Measurements from ENCODE around the gene TMTC2. TPM values are rescaled to one million over a fixed set of nuclear protein-coding genes. Genes with fewer than 3 reads are reported as not detected.

Gene TMTC2
- polyA plus RNA-seq, 1 donor, result 12.1 TPM

DNA sequence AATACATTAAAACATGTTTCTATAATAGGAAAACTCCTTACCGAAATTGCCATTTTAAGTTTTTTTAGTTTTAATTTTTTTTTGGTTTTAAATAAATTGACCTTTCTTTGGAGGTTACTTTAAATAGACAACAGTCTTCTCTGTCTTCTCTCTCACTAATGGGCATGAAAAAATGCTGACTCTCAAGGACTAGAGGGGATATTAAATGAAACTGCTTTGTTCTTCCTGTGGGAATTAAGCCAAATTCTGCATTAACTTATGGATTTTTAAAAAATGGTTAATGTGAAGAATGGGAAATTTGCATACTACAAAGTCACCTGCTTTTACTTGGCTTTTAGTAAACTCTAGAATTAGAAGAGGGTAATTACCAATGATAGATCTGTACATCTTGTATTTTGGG, 378.9 kb downstream of the TMTC2 start:
- Histone ChIP-seq H3K4me3 (ENCODE audit: low read length) (no peak overlapping the region), H3K27ac (ENCODE audit: low read length) (no peak overlapping the region), H3K9me3 (ENCODE audit: control insufficient read depth, low read depth, low read length) (no peaks in the 10 kb centered on the region), H3K36me3 (ENCODE audit: control insufficient read depth, insufficient read depth, low read length) (no peaks in the 10 kb centered on the region), H3K4me1 (ENCODE audit: control insufficient read depth, insufficient read depth, low read length) (no peaks in the 10 kb centered on the region), H3K27me3 (ENCODE audit: control insufficient read depth, insufficient read depth, low read length) (no peaks in the 10 kb centered on the region)
- DNase-seq, result no peak
- 77% methylated on average over 1 of the region's 1 CpG for WGBS (ENCODE audit: insufficient coverage, low lambda C conversion rate)

DNA sequence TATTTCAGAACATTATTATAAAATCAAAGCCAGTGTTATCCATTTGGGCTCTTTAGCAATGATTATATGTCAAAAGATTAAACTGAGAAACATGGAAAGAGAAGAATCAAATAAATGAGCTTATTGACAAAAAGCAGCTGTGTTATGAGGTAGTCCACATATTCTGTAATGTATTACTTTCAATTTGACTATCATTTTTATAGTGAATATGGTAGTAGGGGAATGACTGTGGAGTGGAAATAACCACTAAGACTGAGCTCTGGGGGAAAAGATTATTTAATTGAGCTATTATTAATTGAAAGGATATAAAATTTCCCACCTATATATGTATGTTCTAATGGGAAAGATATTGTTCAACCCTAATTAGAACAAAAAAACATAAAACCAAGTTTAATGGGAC, 381.3 kb downstream of the TMTC2 start:
- no peak overlapping the region for H3K4me3 ChIP-seq (ENCODE audit: low read length)
- H3K27me3 ChIP-seq (ENCODE audit: control insufficient read depth, insufficient read depth, low read length), result no peaks in the 10 kb centered on the region
- no peaks in the 10 kb centered on the region for H3K36me3 ChIP-seq (ENCODE audit: control insufficient read depth, insufficient read depth, low read length)
- no peak overlapping the region for H3K27ac ChIP-seq (ENCODE audit: low read length)
- H3K4me1 ChIP-seq (ENCODE audit: control insufficient read depth, insufficient read depth, low read length), result no peaks in the 10 kb centered on the region
- H3K9me3 ChIP-seq (ENCODE audit: control insufficient read depth, low read depth, low read length), result no peaks in the 10 kb centered on the region
- DNase-seq, result no peak

- H3K27ac ChIP-seq (ENCODE audit: low read length), result no peak overlapping the region
- H3K9me3 ChIP-seq (ENCODE audit: control insufficient read depth, low read depth, low read length), result no peaks in the 10 kb centered on the region
- H3K27me3 ChIP-seq (ENCODE audit: control insufficient read depth, insufficient read depth, low read length), result no peaks in the 10 kb centered on the region
- WGBS (ENCODE audit: insufficient coverage, low lambda C conversion rate), result no CpG with 5 or more reads among the region's 6 CpGs
- no peaks in the 10 kb centered on the region for H3K36me3 ChIP-seq (ENCODE audit: control insufficient read depth, insufficient read depth, low read length)
- no peak overlapping the region for H3K4me3 ChIP-seq (ENCODE audit: low read length)
- no peak for DNase-seq
- no peaks in the 10 kb centered on the region for H3K4me1 ChIP-seq (ENCODE audit: control insufficient read depth, insufficient read depth, low read length)
These were observed 387.7 kb downstream of the TMTC2 start for GRCh38 chr12:83074358-83074894.

DNA sequence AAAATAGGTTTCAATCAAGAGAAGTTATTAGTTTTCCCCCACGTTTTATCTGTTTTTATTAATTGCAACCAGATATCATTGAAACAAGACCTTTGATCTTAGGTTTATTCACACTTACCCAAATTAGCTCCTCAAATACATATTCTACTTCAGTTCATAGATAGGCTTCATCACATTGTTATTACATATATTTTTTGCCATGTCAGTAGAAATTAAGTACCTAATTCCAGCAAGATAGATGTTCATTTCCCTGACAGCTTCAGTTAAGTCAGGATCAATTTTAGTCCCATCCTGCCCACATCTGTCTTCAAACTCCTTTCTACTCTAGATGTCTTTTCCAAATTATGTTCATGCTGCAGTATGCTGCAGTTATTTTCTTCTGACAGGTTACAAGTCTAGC, 388.8 kb downstream of the TMTC2 start:
- 83% methylated on average over 1 of the region's 1 CpG for WGBS (ENCODE audit: insufficient coverage, low lambda C conversion rate)
- H3K27me3 ChIP-seq (ENCODE audit: control insufficient read depth, insufficient read depth, low read length), result no peaks in the 10 kb centered on the region
- no peaks in the 10 kb centered on the region for H3K36me3 ChIP-seq (ENCODE audit: control insufficient read depth, insufficient read depth, low read length)
- no peaks in the 10 kb centered on the region for H3K9me3 ChIP-seq (ENCODE audit: control insufficient read depth, low read depth, low read length)
- DNase-seq, result no peak
- no peaks in the 10 kb centered on the region for H3K4me1 ChIP-seq (ENCODE audit: control insufficient read depth, insufficient read depth, low read length)
- H3K27ac ChIP-seq (ENCODE audit: low read length), result no peak overlapping the region
- H3K4me3 ChIP-seq (ENCODE audit: low read length), result no peak overlapping the region

- 82% methylated on average over 4 of the region's 6 CpGs for WGBS (ENCODE audit: insufficient coverage, low lambda C conversion rate)
- Histone ChIP-seq H3K36me3 (ENCODE audit: control insufficient read depth, insufficient read depth, low read length) (no peaks in the 10 kb centered on the region), H3K4me3 (ENCODE audit: low read length) (no peak overlapping the region), H3K9me3 (ENCODE audit: control insufficient read depth, low read depth, low read length) (no peaks in the 10 kb centered on the region), H3K4me1 (ENCODE audit: control insufficient read depth, insufficient read depth, low read length) (no peaks in the 10 kb centered on the region), H3K27ac (ENCODE audit: low read length) (no peak overlapping the region), H3K27me3 (ENCODE audit: control insufficient read depth, insufficient read depth, low read length) (no peaks in the 10 kb centered on the region)
- DNase-seq, result no peak
These were observed 390.3 kb downstream of the TMTC2 start for GRCh38 chr12:83077041-83077440.

DNA sequence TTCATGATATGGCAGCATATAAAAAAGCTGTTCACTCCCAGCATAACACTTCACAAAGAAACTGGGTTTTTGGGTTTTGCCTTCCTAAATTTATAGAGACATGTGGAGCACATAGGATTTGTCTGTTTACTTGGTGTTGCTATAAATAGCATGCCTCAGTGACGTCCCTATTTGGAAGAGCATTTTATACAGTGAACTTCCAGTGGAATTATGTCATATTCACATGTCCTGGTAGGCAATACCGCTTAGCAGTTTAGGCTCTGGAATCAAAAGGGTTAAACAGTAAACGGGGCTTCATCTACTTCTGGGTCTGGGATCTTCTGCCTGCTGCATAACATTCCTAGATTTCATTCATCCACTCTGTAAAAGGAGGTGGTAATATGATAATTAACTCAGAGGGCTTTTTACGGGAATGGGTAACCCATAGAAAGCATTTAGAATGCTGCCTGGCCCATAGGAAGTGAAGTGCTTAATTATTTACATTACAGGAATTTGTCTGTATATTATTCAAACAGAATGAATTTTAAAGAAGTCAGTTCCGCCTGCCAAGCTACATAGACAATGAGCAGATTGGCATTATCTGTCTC, 396.1 kb downstream of the TMTC2 start:
- no peak overlapping the region for H3K4me3 ChIP-seq (ENCODE audit: low read length)
- H3K36me3 ChIP-seq (ENCODE audit: control insufficient read depth, insufficient read depth, low read length), result no peaks in the 10 kb centered on the region
- H3K4me1 ChIP-seq (ENCODE audit: control insufficient read depth, insufficient read depth, low read length), result no peaks in the 10 kb centered on the region
- H3K27me3 ChIP-seq (ENCODE audit: control insufficient read depth, insufficient read depth, low read length), result no peaks in the 10 kb centered on the region
- no peaks in the 10 kb centered on the region for H3K9me3 ChIP-seq (ENCODE audit: control insufficient read depth, low read depth, low read length)
- peak; percentile 4 to 9 for DNase-seq
- H3K27ac ChIP-seq (ENCODE audit: low read length), result no peak overlapping the region
- WGBS (ENCODE audit: insufficient coverage, low lambda C conversion rate), result 60% methylated on average over 1 of the region's 5 CpGs

- 81% methylated on average over 3 of the region's 4 CpGs for WGBS (ENCODE audit: insufficient coverage, low lambda C conversion rate)
These were observed 396.9 kb downstream of the TMTC2 start for GRCh38 chr12:83083616-83084015.

GRCh38 chr12:83084516-83085234, 398.0 kb downstream of the TMTC2 start:
- Histone ChIP-seq H3K27me3 (ENCODE audit: control insufficient read depth, insufficient read depth, low read length) (no peaks in the 10 kb centered on the region), H3K27ac (ENCODE audit: low read length) (no peak overlapping the region), H3K4me1 (ENCODE audit: control insufficient read depth, insufficient read depth, low read length) (no peaks in the 10 kb centered on the region), H3K36me3 (ENCODE audit: control insufficient read depth, insufficient read depth, low read length) (no peaks in the 10 kb centered on the region), H3K9me3 (ENCODE audit: control insufficient read depth, low read depth, low read length) (no peaks in the 10 kb centered on the region), H3K4me3 (ENCODE audit: low read length) (no peak overlapping the region)
- 73% methylated on average over 1 of the region's 3 CpGs for WGBS (ENCODE audit: insufficient coverage, low lambda C conversion rate)
- no peak for DNase-seq

More at GRCh38 chr12:83083616-83084015, 396.9 kb downstream of the TMTC2 start:
- no peaks in the 10 kb centered on the region for H3K36me3 ChIP-seq (ENCODE audit: control insufficient read depth, insufficient read depth, low read length)
- H3K4me3 ChIP-seq (ENCODE audit: low read length), result no peak overlapping the region
- no peak overlapping the region for H3K27ac ChIP-seq (ENCODE audit: low read length)
- H3K9me3 ChIP-seq (ENCODE audit: control insufficient read depth, low read depth, low read length), result no peaks in the 10 kb centered on the region
- H3K27me3 ChIP-seq (ENCODE audit: control insufficient read depth, insufficient read depth, low read length), result no peaks in the 10 kb centered on the region
- no peak for DNase-seq
- H3K4me1 ChIP-seq (ENCODE audit: control insufficient read depth, insufficient read depth, low read length), result no peaks in the 10 kb centered on the region

DNA sequence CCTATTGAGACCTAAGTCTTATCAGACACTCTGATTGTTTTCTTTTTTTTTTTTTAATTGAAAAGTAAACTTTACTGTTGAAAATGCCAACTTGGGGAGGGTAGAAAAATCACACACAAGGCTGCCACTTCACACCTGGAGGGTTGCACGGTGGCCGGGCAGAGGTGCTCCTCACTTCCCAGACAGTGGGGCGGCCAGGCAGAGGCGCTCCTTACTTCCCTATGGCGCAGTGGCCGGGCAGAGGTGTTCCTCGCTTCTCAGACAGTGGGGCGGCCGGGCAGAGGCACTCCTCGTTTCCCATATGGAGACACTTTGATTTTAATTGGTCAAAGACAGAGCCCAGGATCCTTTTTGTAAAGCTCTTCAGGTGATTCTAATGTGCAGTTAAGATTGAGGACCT, 399.3 kb downstream of the TMTC2 start:
- Histone ChIP-seq H3K9me3 (ENCODE audit: control insufficient read depth, low read depth, low read length) (no peaks in the 10 kb centered on the region), H3K27ac (ENCODE audit: low read length) (no peak overlapping the region), H3K27me3 (ENCODE audit: control insufficient read depth, insufficient read depth, low read length) (no peaks in the 10 kb centered on the region), H3K4me1 (ENCODE audit: control insufficient read depth, insufficient read depth, low read length) (no peaks in the 10 kb centered on the region), H3K4me3 (ENCODE audit: low read length) (no peak overlapping the region), H3K36me3 (ENCODE audit: control insufficient read depth, insufficient read depth, low read length) (no peaks in the 10 kb centered on the region)
- no CpG with 5 or more reads among the region's 10 CpGs for WGBS (ENCODE audit: insufficient coverage, low lambda C conversion rate)
- DNase-seq, result no peak

- Histone ChIP-seq H3K27me3 (ENCODE audit: control insufficient read depth, insufficient read depth, low read length) (no peaks in the 10 kb centered on the region), H3K9me3 (ENCODE audit: control insufficient read depth, low read depth, low read length) (no peaks in the 10 kb centered on the region), H3K4me3 (ENCODE audit: low read length) (no peak overlapping the region), H3K4me1 (ENCODE audit: control insufficient read depth, insufficient read depth, low read length) (no peaks in the 10 kb centered on the region), H3K27ac (ENCODE audit: low read length) (no peak overlapping the region), H3K36me3 (ENCODE audit: control insufficient read depth, insufficient read depth, low read length) (no peaks in the 10 kb centered on the region)
- no peak for DNase-seq
- WGBS (ENCODE audit: insufficient coverage, low lambda C conversion rate), result 100% methylated on average over 1 of the region's 2 CpGs
These were observed 402.9 kb downstream of the TMTC2 start for GRCh38 chr12:83089575-83089974.

DNA sequence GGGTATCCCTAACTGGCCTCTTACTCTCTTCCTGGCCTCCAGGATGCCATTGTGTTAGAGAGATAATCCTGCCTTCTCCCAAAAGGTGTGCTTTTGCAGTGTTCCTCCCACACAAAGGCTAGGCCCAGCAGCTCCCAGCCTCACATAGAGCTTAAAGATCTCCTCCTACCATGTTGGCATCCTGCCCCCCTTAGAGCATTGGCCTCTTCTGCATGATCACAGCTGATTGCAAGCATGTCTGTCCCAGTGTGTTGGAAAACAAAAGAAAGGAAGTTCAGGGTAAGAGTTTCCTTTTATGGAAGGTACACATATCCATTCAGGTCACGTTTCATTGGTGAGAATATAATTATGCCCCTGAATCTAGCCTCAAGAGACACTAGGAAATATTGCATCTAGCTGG, 405.4 kb downstream of the TMTC2 start:
- no peaks in the 10 kb centered on the region for H3K27me3 ChIP-seq (ENCODE audit: control insufficient read depth, insufficient read depth, low read length)
- no peaks in the 10 kb centered on the region for H3K36me3 ChIP-seq (ENCODE audit: control insufficient read depth, insufficient read depth, low read length)
- WGBS (ENCODE audit: insufficient coverage, low lambda C conversion rate), result no CpG with 5 or more reads among the region's 1 CpG
- DNase-seq, result no peak
- H3K27ac ChIP-seq (ENCODE audit: low read length), result no peak overlapping the region
- H3K9me3 ChIP-seq (ENCODE audit: control insufficient read depth, low read depth, low read length), result no peaks in the 10 kb centered on the region
- H3K4me3 ChIP-seq (ENCODE audit: low read length), result no peak overlapping the region
- H3K4me1 ChIP-seq (ENCODE audit: control insufficient read depth, insufficient read depth, low read length), result no peaks in the 10 kb centered on the region

Measured in large intestine (tissue), 3 donors.